OCI-LY1 (cell line): ENCODE results near the gene INKA1.

Experiments
- H2AFZ ChIP-seq: fragments of 200-600 bp; sonication (generic), shearing (Covaris generic); 2 replicates; pipeline ENCODE4 v1.6.0; 2014; ENCODE audit warnings: antibody characterized with exemption, mild to moderate bottlenecking, low read length
- H3F3A ChIP-seq: fragments of 200-600 bp; sonication (generic), shearing (Covaris generic); 2 replicates; pipeline ENCODE4 v1.6.0; 2014; ENCODE audit warnings: mild to moderate bottlenecking, antibody characterized with exemption, low read length, moderate library complexity; ENCODE audit not compliant: insufficient read depth
- H3K27ac ChIP-seq: fragments of 200-600 bp; sonication (generic); 2 replicates; pipeline ENCODE4 v1.5.1; 2014; ENCODE audit warnings: low read length, mixed run types, mild to moderate bottlenecking, low read depth; ENCODE audit not compliant: poor library complexity, severe bottlenecking
- H3K27me3 ChIP-seq: fragments of 200-600 bp; sonication (generic); 2 replicates; pipeline ENCODE4 v1.6.0; 2014; ENCODE audit warnings: antibody characterized with exemption, mild to moderate bottlenecking, low read length, moderate library complexity; ENCODE audit not compliant: insufficient read depth
- H3K36me3 ChIP-seq: fragments of 200-600 bp; sonication (generic); 2 replicates; pipeline ENCODE4 v1.6.1; 2014; ENCODE audit warnings: mild to moderate bottlenecking, antibody characterized with exemption, low read length, moderate library complexity, mixed read lengths; ENCODE audit not compliant: insufficient read depth
- H3K4me1 ChIP-seq: fragments of 200-600 bp; sonication (generic); 2 replicates; pipeline ENCODE4 v1.5.1; 2014; ENCODE audit warnings: mild to moderate bottlenecking, low read length, moderate library complexity; ENCODE audit not compliant: insufficient read depth, severe bottlenecking
- H3K4me2 ChIP-seq: fragments of 200-600 bp; sonication (generic), shearing (Covaris generic); 2 replicates; pipeline ENCODE4 v1.6.1; 2014; ENCODE audit warnings: low read length
- H3K4me3 ChIP-seq: fragments of 200-600 bp; sonication (generic); 2 replicates; pipeline ENCODE4 v1.5.1; 2014; ENCODE audit warnings: low read length, low read depth, mild to moderate bottlenecking, mixed read lengths; ENCODE audit not compliant: poor library complexity, severe bottlenecking
- H3K79me2 ChIP-seq: fragments of 200-600 bp; shearing (Covaris generic); 2 replicates; pipeline ENCODE4 v1.6.1; 2016; ENCODE audit warnings: mixed run types, low read length, mixed read lengths; ENCODE audit not compliant: insufficient read depth
- H3K9ac ChIP-seq: fragments of 200-600 bp; sonication (generic), shearing (Covaris generic); 2 replicates; pipeline ENCODE4 v1.6.1; 2014; ENCODE audit warnings: mild to moderate bottlenecking, low read length, mixed read lengths
- H3K9me2 ChIP-seq: fragments of 200-600 bp; sonication (generic), shearing (Covaris generic); 2 replicates; pipeline ENCODE4 v1.6.1; 2014; ENCODE audit warnings: low read depth, mild to moderate bottlenecking, low read length, mixed read lengths
- H3K9me3 ChIP-seq: fragments of 200-600 bp; shearing (Covaris generic); 2 replicates; pipeline ENCODE4 v1.6.1; 2014; ENCODE audit warnings: low read length, mixed read lengths
- H4K20me1 ChIP-seq: fragments of 200-600 bp; sonication (generic), shearing (Covaris generic); 2 replicates; pipeline ENCODE4 v1.6.0; 2016; ENCODE audit warnings: mild to moderate bottlenecking, low read length; ENCODE audit not compliant: insufficient read depth
- CTCF ChIP-seq: fragments of 200-600 bp; sonication (generic), shearing (Covaris generic); IDR thresholded peaks from 2 replicates; pipeline ENCODE4 v1.5.1; 2017; ENCODE audit warnings: mild to moderate bottlenecking, antibody characterized with exemption, low read length, moderate library complexity, mixed read lengths
- EZH2 ChIP-seq: fragments of 200-600 bp; sonication (generic), shearing (Covaris generic); IDR thresholded peaks from 2 replicates; pipeline ENCODE4 v1.8.0; 2017; ENCODE audit warnings: borderline replicate concordance, mixed run types, mild to moderate bottlenecking, antibody characterized with exemption, low read length, moderate library complexity, mixed read lengths

Gene INKA1

GRCh38 chr3:49839193-49839809 is 36.2 kb downstream of the INKA1 start:
- Histone ChIP-seq H3K4me1 (no peaks in the 10 kb centered on the region), H3K4me2 (no peak overlapping the region), H2AFZ (no peak overlapping the region), H3K79me2 (no peaks in the 10 kb centered on the region), H3K9ac (no peak overlapping the region), H3K9me2 (no peaks in the 10 kb centered on the region), H3K27me3 (no peaks in the 10 kb centered on the region), H3K27ac (no peak overlapping the region), H3K36me3 (peaks cover 53% of the 10 kb centered on the region; the same call in 1 of the 2 replicates), H3F3A (no peaks in the 10 kb centered on the region), H4K20me1 (no peaks in the 10 kb centered on the region), H3K4me3 (no peak overlapping the region), H3K9me3 (no peaks in the 10 kb centered on the region)
- TF ChIP-seq CTCF = peak; percentile 93
- TF ChIP-seq EZH2 = no peak

DNA sequence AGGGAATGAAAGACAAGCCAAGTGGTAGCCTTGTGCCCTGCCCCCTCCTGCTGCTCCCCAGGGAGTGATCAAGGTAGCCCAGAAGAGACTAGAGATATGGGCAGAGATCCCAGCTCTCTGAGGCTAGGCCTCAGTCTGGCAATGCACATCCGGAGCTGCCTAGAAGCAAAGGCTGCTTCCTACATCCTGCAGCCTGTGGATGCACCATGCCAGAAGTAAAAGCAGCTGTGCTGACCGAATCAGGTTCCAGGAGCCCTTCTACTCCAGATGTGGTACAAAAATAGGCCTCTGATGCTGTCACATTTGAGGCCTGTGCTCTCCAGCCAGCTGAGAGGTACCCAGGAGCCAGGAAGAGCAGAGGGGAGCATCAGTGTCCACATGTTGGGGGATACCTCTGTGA is 37.3 kb downstream of the INKA1 start:
- H3K9me3 ChIP-seq = no peaks in the 10 kb centered on the region
- TF ChIP-seq CTCF (no peak), EZH2 (no peak)
- H3K27ac ChIP-seq = no peak overlapping the region
- no peak overlapping the region for H3K9ac ChIP-seq
- H4K20me1 ChIP-seq = no peaks in the 10 kb centered on the region
- H3K27me3 ChIP-seq = no peaks in the 10 kb centered on the region
- no peak overlapping the region for H3K4me3 ChIP-seq
- no peaks in the 10 kb centered on the region for H3F3A ChIP-seq
- H3K9me2 ChIP-seq = no peaks in the 10 kb centered on the region
- no peaks in the 10 kb centered on the region for H3K4me1 ChIP-seq
- peaks cover 56% of the 10 kb centered on the region; the same call in 1 of the 2 replicates for H3K36me3 ChIP-seq
- H2AFZ ChIP-seq = no peak overlapping the region
- H3K4me2 ChIP-seq = no peak overlapping the region
- H3K79me2 ChIP-seq = no peaks in the 10 kb centered on the region

- Histone ChIP-seq H3K79me2 (no peaks in the 10 kb centered on the region), H4K20me1 (no peaks in the 10 kb centered on the region), H3K9ac (no peak overlapping the region), H3K4me1 (no peaks in the 10 kb centered on the region), H3K9me3 (no peaks in the 10 kb centered on the region), H3K27ac (no peak overlapping the region), H3K9me2 (no peaks in the 10 kb centered on the region), H2AFZ (no peak overlapping the region), H3K4me3 (no peak overlapping the region), H3F3A (no peaks in the 10 kb centered on the region), H3K4me2 (no peak overlapping the region), H3K36me3 (peaks cover 63% of the 10 kb centered on the region; the same call in 1 of the 2 replicates), H3K27me3 (no peaks in the 10 kb centered on the region)
- TF ChIP-seq CTCF (peak; percentile 74), EZH2 (no peak)
Measured at GRCh38 chr3:49841126-49841696, 38.1 kb downstream of the INKA1 start.
